ENCODE data around the gene IVD. TPM values are rescaled to one million over a fixed set of nuclear protein-coding genes. Genes with fewer than 3 reads are reported as not detected.

The IVD gene
- total and polyA plus RNA-seq, 9 of the 15 experiments (the other 6 are each of a cell fraction or from before 2014, with no cell fraction given), result 0.15 to 4.5 (median 2.4) TPM

GRCh38 chr15:40382580-40383456 lies 22.8 kb upstream of the IVD start, which contains the start of gene KNSTRN (continued):
- TF ChIP-seq, protein P1, sequence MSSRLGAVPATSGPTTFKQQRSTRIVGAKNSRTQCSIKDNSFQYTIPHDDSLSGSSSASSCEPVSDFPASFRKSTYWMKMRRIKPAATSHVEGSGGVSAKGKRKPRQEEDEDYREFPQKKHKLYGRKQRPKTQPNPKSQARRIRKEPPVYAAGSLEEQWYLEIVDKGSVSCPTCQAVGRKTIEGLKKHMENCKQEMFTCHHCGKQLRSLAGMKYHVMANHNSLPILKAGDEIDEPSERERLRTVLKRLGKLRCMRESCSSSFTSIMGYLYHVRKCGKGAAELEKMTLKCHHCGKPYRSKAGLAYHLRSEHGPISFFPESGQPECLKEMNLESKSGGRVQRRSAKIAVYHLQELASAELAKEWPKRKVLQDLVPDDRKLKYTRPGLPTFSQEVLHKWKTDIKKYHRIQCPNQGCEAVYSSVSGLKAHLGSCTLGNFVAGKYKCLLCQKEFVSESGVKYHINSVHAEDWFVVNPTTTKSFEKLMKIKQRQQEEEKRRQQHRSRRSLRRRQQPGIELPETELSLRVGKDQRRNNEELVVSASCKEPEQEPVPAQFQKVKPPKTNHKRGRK (tag; IDR thresholded peaks at IDR 0.05), result no peak
- no peak for TF ChIP-seq CBX1 (IDR thresholded peaks at IDR 0.05; ENCODE audit: low read depth)
- no peak for TF ChIP-seq RBM14 (IDR thresholded peaks at IDR 0.05; ENCODE audit: borderline replicate concordance, insufficient read depth, low read depth, low read length)
- no peak for TF ChIP-seq NR2C2 (CRISPR knock-in tag; IDR thresholded peaks at IDR 0.05)
- TF ChIP-seq NR2C2 (tag; IDR thresholded peaks at IDR 0.05), result peak; percentile 65
- TF ChIP-seq, protein P2, sequence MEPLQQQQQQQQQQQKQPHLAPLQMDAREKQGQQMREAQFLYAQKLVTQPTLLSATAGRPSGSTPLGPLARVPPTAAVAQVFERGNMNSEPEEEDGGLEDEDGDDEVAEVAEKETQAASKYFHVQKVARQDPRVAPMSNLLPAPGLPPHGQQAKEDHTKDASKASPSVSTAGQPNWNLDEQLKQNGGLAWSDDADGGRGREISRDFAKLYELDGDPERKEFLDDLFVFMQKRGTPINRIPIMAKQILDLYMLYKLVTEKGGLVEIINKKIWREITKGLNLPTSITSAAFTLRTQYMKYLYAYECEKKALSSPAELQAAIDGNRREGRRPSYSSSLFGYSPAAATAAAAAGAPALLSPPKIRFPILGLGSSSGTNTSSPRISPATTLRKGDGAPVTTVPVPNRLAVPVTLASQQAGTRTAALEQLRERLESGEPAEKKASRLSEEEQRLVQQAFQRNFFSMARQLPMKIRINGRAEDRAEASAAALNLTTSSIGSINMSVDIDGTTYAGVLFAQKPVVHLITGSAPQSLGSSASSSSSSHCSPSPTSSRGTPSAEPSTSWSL (CRISPR knock-in tag; IDR thresholded peaks at IDR 0.05; ENCODE audit: borderline replicate concordance), result no peak
- no peak for TF ChIP-seq ZNF778 (CRISPR knock-in tag; IDR thresholded peaks at IDR 0.05)
- no peak for TF ChIP-seq U2AF1 (optimal IDR thresholded peaks at IDR 0.05; ENCODE audit: low read depth, low read length)
- TF ChIP-seq ELK3 (CRISPR knock-in tag; IDR thresholded peaks at IDR 0.05), result no peak
- TF ChIP-seq, protein P3, sequence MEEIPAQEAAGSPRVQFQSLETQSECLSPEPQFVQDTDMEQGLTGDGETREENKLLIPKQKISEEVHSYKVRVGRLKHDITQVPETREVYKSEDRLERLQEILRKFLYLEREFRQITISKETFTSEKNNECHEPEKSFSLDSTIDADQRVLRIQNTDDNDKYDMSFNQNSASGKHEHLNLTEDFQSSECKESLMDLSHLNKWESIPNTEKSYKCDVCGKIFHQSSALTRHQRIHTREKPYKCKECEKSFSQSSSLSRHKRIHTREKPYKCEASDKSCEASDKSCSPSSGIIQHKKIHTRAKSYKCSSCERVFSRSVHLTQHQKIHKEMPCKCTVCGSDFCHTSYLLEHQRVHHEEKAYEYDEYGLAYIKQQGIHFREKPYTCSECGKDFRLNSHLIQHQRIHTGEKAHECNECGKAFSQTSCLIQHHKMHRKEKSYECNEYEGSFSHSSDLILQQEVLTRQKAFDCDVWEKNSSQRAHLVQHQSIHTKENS (CRISPR knock-in tag; IDR thresholded peaks at IDR 0.05), result no peak
- TF ChIP-seq MXI1 (IDR thresholded peaks at IDR 0.05; ENCODE audit: low read depth, low read length), result no peak
- no peak for TF ChIP-seq ZNF57 (CRISPR knock-in tag; IDR thresholded peaks at IDR 0.05)
- TF ChIP-seq DNMT1 (IDR thresholded peaks at IDR 0.05), result no peak
- no peak for TF ChIP-seq KLF10 (CRISPR knock-in tag; IDR thresholded peaks at IDR 0.05)
- no peak for TF ChIP-seq ZNF124 (CRISPR knock-in tag; IDR thresholded peaks at IDR 0.05)
- no peak; a peak in 1 of 3 replicates for TF ChIP-seq CBX3 (IDR thresholded peaks at IDR 0.05; ENCODE audit: borderline replicate concordance in 1 of 2, low read length in 2 of 2)
- peak; percentile 85 for TF ChIP-seq TBP (optimal IDR thresholded peaks at IDR 0.05; ENCODE audit: low read depth, low read length)
- TF ChIP-seq HDAC8 (tag; IDR thresholded peaks at IDR 0.05), result no peak
- no peak for TF ChIP-seq ZBTB49 (CRISPR knock-in tag; IDR thresholded peaks at IDR 0.05; ENCODE audit: borderline replicate concordance)
- TF ChIP-seq GABPA (tag; conservative IDR thresholded peaks at IDR 0.05; ENCODE audit: low read depth), result peak; percentile 98
